KOPT-K1 (cell line): Measurements from ENCODE around the gene WDR64.

ENCODE experiments used
- H3K27ac ChIP-seq: fragments of 200-600 bp; sonication (generic); 2 replicates; pipeline ENCODE4 v1.5.1; 2016; ENCODE audit warnings: antibody characterized with exemption, mild to moderate bottlenecking, low read depth, low read length; ENCODE audit not compliant: poor library complexity, severe bottlenecking
- H3K36me3 ChIP-seq: fragments of 200-600 bp; sonication (generic); 2 replicates; pipeline ENCODE4 v1.5.1; 2017; ENCODE audit warnings: antibody characterized with exemption, mild to moderate bottlenecking, low read length, moderate library complexity; ENCODE audit not compliant: insufficient read depth
- H3K9me3 ChIP-seq: fragments of 200-600 bp; sonication (generic); 2 replicates; pipeline ENCODE4 v1.5.1; 2017; ENCODE audit warnings: antibody characterized with exemption, low read length, mild to moderate bottlenecking; ENCODE audit not compliant: insufficient read depth, poor library complexity, severe bottlenecking

WDR64 gene

DNA sequence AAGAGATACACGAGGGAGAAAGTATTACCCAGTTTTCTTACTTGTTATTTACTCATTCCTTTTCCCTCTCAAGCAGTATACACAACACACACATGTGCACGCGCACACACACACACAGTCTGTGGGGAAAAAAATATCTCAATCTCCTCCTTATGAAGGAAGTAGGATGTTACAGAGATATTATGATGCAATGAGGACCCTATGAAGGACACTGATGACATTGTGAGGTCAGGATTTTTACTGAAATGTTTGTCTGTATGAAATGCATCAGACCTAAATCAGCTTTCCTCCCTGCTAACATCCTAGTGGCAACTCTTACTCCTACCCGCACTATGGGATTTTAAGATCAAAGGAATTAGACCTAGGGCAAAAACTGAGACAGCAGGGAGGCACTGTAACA, at the start of gene WDR64:
Gene WDR64 (plus strand): TSS at position 270 of the 400 bp plus-strand sequence. CDS start 204 bp downstream, outside the sequence.
- Histone ChIP-seq H3K9me3 (no peaks in the 10 kb centered on the region), H3K27ac (no peak within 1 kb of the TSS)

DNA sequence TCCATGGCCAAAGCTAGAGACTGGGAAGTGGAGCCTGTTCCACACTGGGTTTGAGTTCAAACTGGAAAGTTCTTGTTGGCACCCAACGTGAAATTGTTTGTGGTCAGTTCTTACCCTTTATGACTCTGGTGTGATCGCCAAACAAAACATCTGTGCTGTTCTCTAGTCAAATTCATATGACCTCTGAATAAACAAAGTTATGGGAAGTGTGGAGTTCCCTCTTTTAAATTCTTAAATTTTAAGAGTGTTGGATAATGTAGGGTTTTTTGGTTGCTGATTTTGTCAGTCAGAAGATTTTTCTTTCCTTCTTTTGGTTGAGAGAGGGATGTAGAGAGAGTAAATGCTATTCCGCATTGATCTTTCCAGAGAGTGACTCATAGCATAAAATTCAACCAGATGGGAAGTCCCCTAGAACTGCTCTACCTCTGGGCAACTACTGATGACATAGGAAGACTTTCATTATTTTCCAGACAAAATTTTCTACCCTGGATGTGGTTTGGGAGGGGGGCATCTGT, 48.3 kb upstream of the WDR64 start:
- H3K9me3 ChIP-seq: no peaks in the 10 kb centered on the region
- no peak overlapping the region for H3K27ac ChIP-seq
- H3K36me3 ChIP-seq: no peaks in the 10 kb centered on the region

More for the DNA sequence above, at the start of gene WDR64:
- H3K36me3 ChIP-seq: no peaks in the 10 kb centered on the region

DNA sequence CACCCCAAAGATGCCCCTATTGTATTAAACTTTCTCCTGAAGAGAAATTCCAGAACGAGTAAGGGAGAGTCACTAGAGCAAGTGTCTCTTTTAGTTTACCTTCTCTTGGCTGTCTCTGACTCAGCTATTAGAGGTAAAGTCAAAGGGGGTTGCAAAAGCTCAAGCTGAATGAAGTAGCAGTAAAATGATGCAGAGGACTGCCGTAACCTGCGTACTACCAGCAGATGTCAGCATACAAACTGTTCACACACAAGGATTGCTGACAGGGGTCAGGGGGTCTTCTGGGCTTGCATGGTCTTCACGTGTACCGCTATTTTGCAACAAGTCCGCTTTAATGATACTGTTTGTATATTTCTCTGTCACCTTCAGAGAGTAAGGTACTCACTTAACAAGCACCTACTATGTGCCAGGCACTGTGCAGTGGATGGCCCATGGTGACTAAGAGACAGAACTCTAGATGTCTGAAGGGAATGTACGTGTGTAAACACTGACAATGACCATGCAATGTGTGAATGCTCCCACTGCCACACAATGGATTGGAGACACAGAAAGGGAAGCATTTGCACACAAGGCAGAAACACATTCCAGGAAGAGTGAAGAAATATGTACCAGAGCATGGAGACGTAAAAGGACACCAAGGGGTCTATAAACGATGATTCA, 46.8 kb upstream of the WDR64 start:
- H3K9me3 ChIP-seq: no peaks in the 10 kb centered on the region
- no peak overlapping the region for H3K27ac ChIP-seq
- H3K36me3 ChIP-seq: no peaks in the 10 kb centered on the region

DNA sequence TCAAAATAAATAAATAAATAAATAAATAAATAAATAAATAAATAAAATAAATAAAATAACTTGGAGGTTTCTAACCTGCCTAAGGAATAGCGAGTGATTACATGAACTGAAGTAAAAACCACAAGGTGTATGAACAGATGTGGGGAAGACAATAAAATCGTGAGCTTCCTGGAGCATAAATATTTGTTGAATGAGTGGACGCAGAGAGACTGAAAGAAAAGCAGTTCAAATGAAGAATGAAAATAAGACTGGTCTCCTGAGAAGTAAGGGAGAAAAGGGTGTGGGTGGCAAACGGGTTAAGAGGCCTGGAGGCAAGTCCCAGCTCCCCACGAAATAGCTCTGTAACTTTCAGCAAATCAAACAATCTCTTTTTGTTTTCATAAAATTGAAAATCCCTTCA, 45.5 kb upstream of the WDR64 start:
- no peaks in the 10 kb centered on the region for H3K36me3 ChIP-seq
- no peak overlapping the region for H3K27ac ChIP-seq
- H3K9me3 ChIP-seq: no peaks in the 10 kb centered on the region

DNA sequence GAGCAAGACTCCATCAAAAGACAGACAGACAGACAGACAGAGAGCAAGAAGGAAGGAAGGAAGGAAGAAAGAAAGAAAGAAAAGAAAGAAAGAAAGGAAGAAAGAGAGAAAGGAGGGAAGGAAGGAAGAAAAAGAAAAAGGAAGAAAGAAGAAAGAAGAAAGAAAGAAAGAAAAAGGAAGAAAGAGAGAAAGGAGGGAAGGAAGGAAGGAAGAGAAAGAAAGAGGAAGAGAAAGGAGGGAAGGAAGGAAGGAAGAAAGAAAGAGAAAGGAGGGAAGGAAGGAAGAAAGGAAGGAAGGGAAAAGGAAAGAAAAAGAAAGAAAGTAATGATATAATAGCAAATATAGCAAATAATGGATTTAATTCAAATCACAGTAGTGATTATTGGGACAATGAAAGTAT, 44.6 kb upstream of the WDR64 start:
- Histone ChIP-seq H3K9me3 (no peaks in the 10 kb centered on the region), H3K36me3 (no peaks in the 10 kb centered on the region), H3K27ac (no peak overlapping the region)

DNA sequence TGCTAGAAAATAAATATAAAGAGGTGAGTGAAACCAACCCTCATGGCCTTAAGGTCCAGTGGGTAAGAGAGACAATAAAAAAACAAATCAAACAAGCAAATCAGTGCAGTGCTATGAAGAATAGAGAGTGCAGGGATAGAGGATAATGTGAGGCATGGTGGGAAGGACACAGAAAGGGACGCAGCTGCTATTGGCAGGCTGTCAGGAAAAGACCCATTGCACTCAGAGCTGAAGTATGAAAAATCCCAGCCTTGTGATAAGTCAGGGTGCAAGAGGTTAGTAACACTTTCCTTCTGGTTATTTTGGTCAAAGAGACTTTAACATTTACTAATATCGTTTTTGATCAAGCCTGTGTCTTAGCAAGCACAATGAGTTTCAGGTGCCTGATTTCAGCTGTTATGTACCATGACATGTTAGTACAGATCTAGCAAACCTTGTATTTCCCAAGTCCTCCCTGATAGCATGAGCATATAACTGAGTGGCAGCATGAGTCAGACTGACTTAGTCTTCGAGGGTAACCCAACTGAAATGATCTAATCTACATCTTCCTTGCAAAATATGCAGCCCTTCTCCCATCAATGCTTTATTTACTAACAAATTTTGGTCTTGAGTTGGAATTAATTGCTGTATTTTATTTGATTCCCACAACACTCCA, 43.6 kb upstream of the WDR64 start:
- Histone ChIP-seq H3K27ac (no peak overlapping the region), H3K36me3 (no peaks in the 10 kb centered on the region), H3K9me3 (no peaks in the 10 kb centered on the region)

DNA sequence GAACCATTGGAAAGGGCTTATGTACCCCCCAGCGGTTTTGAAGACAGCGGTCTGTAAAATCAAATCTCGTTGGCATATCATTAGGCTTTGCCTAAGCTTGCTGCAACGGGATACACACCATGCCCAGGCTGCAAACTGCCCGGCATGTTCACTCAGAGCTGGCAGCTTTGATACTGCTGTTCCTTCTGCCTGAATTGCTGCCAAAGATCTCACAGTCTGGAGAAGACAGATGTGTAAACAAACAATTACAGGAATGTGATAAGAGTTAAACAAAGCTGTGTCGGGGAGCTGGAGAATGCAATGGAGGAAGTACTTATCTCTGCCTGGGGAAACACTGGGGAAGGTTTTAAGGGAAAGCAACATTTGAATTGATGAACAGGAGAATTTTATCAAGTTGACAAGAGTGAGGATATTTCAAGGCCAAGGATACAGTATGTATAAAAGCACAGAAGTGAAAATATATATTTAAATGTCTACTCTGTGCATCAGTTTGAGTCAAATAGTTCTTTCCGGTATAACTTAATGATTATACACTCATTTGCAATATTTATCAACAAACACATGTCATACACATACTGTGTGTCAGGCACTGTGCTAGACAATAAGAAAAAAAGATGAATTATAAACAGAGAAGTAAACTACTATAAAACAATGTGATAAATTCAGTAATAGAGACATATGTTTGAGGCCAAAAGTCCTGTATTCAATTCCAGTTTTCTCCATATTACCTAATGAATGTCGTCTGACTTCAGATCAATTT, 41.8 kb upstream of the WDR64 start:
- Histone ChIP-seq H3K9me3 (no peaks in the 10 kb centered on the region), H3K36me3 (no peaks in the 10 kb centered on the region), H3K27ac (no peak overlapping the region)

DNA sequence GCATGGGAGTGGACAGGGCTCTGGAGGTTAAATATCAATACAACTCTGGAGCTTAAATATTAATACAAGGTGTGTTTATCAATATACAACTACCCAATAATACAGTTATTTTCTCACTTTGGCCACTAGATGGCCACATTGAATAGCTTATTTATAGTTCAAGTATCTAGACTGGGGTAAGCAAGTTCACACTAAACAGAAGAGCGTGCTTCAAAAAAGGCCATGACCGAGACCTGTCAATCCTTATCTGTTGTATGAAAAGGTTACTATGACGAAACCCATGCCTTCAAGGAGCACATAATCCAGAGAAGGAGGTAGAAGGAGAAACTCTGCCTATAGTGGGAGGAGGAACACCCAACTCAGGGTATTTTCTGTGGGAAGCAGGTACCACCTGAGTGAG, 41.0 kb upstream of the WDR64 start:
- Histone ChIP-seq H3K9me3 (no peaks in the 10 kb centered on the region), H3K27ac (no peak overlapping the region), H3K36me3 (no peaks in the 10 kb centered on the region)

DNA sequence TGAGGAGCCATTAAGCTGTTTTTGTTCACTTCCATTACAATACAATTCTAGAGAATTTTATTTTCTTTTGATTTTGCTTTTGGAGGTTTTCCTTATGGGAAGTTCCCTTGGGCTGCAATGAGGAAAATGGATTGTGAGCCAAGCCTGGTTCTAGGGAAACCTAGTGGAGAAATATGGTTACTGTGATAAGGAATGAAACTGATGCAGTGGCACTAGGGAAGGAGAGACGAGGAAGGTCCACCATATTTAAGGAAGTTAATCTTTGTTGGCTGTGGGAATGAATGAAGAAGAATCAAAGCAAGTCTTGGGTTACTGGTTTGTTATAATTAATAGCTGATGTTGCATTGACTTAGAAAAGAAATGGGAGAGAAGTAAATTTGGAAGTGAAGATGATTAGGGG, 40.3 kb upstream of the WDR64 start:
- H3K9me3 ChIP-seq: no peaks in the 10 kb centered on the region
- no peaks in the 10 kb centered on the region for H3K36me3 ChIP-seq
- no peak overlapping the region for H3K27ac ChIP-seq

DNA sequence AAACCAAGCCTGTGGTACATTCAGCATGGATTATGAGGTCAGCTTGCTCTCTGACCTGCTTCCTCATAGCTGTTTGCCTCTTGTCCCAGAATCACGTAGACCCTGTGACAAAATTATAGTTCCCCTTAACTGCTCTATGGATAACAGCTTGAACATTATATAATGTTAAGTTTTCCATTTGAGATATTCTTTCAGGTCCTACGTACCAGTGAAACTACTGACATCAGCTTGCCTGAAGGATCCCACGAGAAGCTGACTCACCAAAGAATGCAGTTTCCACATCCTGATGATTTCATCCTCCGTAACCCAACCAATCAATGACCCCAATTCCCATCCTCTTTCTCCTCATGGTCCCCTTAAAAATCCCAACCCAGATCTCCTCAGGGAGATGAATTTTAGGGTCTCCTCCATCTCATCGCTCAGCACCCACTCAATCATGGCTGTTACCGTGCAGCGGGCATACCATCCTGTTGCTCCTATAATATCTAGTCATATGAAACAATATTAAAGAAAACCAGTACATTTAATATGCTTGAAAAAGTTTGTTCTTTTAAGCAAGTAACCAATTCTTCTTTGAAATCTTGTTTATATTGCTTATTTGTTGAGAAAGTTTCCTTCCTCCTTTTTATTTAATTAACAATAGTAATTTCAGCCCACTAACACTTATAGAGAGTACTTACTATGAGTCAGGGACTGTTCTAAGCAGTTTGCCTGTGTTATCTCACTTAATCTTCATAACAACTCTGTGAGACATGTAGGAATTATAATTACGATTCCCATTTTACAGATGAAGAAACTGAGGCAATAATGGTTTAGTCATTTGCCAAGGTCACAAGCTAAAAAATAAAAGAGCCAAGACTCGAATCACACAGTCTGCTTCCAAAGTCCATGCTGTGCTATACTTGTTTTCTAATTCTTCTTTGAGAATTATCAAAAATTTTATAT, 39.3 kb upstream of the WDR64 start:
- Histone ChIP-seq H3K27ac (no peak overlapping the region), H3K36me3 (no peaks in the 10 kb centered on the region), H3K9me3 (no peaks in the 10 kb centered on the region)

DNA sequence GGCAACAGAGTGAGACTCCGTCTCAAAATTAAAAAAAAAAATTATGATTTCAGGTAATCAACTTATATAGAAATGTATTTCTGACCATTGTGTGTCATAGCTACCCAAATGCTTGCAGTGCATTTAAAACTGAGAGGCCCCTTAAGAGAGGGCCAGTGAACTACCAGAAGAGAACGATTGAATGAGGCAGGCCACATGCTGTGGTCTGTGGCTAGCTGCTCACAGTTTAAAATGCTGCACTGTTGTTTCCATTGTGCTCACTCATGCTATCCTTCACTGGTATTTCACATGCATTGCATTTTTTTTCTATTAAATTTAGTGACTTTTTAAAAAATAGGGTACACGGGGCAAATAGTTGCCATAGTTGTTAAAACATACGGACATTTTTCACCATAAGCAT, 37.9 kb upstream of the WDR64 start:
- Histone ChIP-seq H3K9me3 (no peaks in the 10 kb centered on the region), H3K36me3 (no peaks in the 10 kb centered on the region), H3K27ac (no peak overlapping the region)

DNA sequence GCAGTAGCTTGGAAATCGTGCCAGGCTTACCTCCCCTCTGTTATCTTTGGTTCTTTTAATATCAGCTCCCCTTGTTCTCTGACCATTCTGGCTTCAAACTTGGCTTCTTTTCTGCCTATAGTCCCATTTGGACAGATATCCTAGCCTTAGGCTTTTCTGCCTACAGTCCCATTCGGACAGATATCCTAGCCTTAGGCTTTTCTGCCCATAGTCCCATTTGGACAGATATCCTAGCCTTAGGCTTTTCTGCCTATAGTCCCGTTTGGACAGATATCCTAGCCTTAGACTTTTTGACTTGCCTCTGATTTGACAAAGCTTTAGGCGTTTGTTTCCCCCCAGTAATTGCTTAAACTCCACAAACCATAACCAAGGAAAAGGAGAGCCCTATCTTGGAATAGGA, 37.5 kb upstream of the WDR64 start:
- no peak overlapping the region for H3K27ac ChIP-seq
- no peaks in the 10 kb centered on the region for H3K36me3 ChIP-seq
- H3K9me3 ChIP-seq: no peaks in the 10 kb centered on the region

DNA sequence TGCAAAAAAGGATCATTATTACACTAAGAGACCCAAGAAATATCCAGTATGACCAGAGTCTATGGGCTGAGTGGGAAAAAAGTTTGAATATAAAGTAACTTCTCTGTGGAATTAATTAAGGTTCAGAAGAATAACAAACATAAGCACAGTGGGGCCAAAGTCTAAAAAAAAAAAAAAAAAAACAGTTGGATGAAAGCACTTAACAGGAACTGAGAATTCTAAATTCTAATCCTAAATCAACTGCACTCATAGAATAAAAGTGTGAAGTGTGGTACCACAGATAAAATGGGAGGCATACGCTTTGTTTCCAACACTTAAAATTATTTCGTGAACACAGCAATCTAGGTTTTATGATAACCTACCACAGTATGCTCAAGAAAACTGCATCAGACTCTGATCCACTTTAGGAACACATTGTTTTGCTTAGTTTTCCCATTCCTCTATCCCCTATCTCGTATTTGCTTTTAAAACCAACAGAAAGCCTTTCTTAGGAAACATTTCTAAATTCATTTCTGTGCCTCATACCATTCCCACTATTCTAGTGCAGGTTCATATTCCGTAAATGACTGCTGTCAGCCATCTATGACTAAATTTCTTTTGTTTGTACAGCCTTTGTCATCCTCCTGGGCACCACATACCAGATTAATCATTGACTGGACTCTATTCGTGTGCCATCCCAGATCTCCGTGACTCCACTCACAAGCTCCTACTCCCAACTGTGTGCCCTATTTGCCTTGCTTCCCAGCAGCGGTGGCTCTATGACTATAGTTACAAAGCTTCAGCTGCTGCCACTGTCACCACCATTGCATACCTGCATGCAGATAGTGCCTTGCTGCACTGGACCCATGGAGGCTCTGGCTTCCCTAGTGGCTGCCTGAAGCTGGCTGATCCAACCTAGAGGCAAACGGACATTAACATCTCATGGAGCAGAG, 36.8 kb upstream of the WDR64 start:
- H3K9me3 ChIP-seq: no peaks in the 10 kb centered on the region
- H3K27ac ChIP-seq: no peak overlapping the region
- H3K36me3 ChIP-seq: no peaks in the 10 kb centered on the region

DNA sequence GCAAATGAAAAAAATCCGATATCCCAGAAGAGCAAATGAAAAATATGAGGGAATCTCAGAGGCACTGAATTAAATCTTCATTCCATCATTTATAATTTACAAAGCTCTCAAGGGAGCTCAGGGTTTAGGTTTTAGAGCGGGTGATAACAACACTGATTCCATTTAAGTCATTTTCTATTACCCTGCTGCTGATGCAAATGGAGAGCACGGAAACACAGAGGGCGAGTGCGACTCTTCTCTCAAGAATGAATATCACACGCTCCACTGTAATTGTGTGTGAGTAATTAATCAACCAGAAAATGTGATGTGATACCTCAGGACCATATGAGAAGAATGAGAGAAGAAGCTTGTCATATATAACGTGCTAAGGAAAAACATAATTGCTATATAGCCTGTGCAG, 34.7 kb upstream of the WDR64 start:
- Histone ChIP-seq H3K27ac (no peak overlapping the region), H3K9me3 (no peaks in the 10 kb centered on the region)

More for the DNA sequence above, 34.7 kb upstream of the WDR64 start:
- H3K36me3 ChIP-seq: no peaks in the 10 kb centered on the region
